ENCODE results near the gene EIF4G3.

DNA sequence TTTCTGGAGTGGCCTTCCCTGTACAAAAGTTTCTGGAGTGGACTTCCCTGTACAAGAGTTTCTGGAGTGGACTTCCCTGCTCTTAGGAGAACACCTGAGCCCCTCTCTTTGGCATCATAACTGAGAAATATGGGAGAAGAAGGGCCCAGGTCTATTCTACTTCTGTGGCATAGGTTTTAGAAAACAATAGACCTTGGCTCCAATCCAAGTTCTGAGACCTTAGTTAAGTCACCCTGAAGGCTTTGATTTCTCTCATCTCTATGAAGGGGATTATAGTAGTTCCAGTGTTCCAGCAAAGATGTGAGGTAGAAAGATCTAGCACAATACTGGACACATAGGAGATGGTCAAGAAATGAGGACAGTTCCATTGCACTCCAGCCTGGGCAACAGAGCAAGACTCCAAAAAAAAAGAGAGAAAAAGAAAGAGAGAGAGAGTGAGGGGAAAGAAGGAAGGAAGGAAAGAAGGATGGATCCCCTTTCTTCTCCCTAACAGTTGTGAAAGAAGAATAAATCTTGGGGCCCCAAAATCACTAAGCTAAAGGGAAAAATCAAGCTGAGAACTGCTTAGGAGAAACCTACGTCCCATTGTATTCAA lies 13.3 kb upstream of the EIF4G3 start:
- TF ChIP-seq CTCF (optimal IDR thresholded peaks at IDR 0.05 in 1 of 3, IDR thresholded peaks at IDR 0.05 in 1 of 3, conservative IDR thresholded peaks at IDR 0.05 in 1 of 3; ENCODE audit: extremely low read depth in 1 of 3, insufficient read depth in 2 of 3, low read length in 3 of 3) (no peak), EZH2 (IDR thresholded peaks at IDR 0.05; ENCODE audit: low read length) (no peak)
